CD4-positive, CD25-positive, alpha-beta regulatory T cell (primary cell): ENCODE data around the gene ADTRP. TPM values are rescaled to one million over a fixed set of nuclear protein-coding genes. Genes with fewer than 3 reads are reported as not detected.

Experiments
- ATAC-seq, 2 donors: fragments of 150-1000 bp; cut with Tn5 transposase; one replicate each; pipeline ENCODE4 v1.10.0; 2021; ENCODE audit warnings: low read depth in 2 of 2, moderate number of reproducible peaks in 2 of 2, moderate library complexity in 1 of 2
- DNase-seq, 3 donors: peaks; one replicate each; pipeline versions ENCODE4 v3.0.0 to v3.0.0-alpha.2; 2012 to 2022; ENCODE audit warnings: mixed read lengths in 1 of 3
- H3K27ac ChIP-seq: one replicate; pipeline ENCODE4 v1.7.0; 2013; ENCODE audit warnings: mild to moderate bottlenecking, low read length; ENCODE audit not compliant: insufficient read depth, poor library complexity, severe bottlenecking
- H3K27me3 ChIP-seq: one replicate; pipeline ENCODE4 v1.7.0; 2013; ENCODE audit warnings: low read length; ENCODE audit not compliant: control insufficient read depth, insufficient read depth
- H3K36me3 ChIP-seq: one replicate; pipeline ENCODE4 v1.7.0; 2013; ENCODE audit warnings: mild to moderate bottlenecking, low read length, moderate library complexity; ENCODE audit not compliant: control insufficient read depth, insufficient read depth
- H3K4me1 ChIP-seq: 2 replicates; pipeline ENCODE4 v1.7.0; 2013; ENCODE audit warnings: mild to moderate bottlenecking, low read length; ENCODE audit not compliant: insufficient read depth, control insufficient read depth, poor library complexity, severe bottlenecking
- H3K4me3 ChIP-seq: one replicate; pipeline ENCODE4 v1.7.0; 2013; ENCODE audit warnings: low read depth, mild to moderate bottlenecking, low read length, moderate library complexity
- H3K9me3 ChIP-seq, 2 experiments: 1 replicate in 1 of 2; 2 replicates in 1 of 2; pipeline ENCODE4 v1.7.0; 2013; ENCODE audit warnings: low read length in 2 of 2, mild to moderate bottlenecking in 1 of 2, moderate library complexity in 1 of 2; ENCODE audit not compliant: control insufficient read depth in 2 of 2
- H3K27ac Mint-ChIP-seq, 3 donors: one replicate each; pipeline ENCODE4 v1.8.0; 2020 to 2022; ENCODE audit warnings: mild to moderate bottlenecking in 3 of 3, mixed read lengths in 3 of 3, moderate library complexity in 2 of 3
- H3K27me3 Mint-ChIP-seq: one replicate; pipeline ENCODE4 v1.8.0; 2022; ENCODE audit warnings: mild to moderate bottlenecking, mixed read lengths
- H3K36me3 Mint-ChIP-seq: one replicate; pipeline ENCODE4 v1.8.0; 2020; ENCODE audit warnings: mixed read lengths
- H3K4me1 Mint-ChIP-seq, 4 donors: one replicate each; pipeline ENCODE4 v1.8.0; 2020 to 2022; ENCODE audit warnings: mixed read lengths in 4 of 4, mild to moderate bottlenecking in 1 of 4
- H3K4me3 Mint-ChIP-seq, 4 donors: one replicate each; pipeline ENCODE4 v1.8.0; 2020 to 2022; ENCODE audit warnings: mild to moderate bottlenecking in 4 of 4, mixed read lengths in 4 of 4, moderate library complexity in 3 of 4
- H3K9me3 Mint-ChIP-seq, 7 donors: one replicate each; pipeline ENCODE4 v1.8.0; 2020 to 2022; ENCODE audit warnings: mixed read lengths in 7 of 7, mild to moderate bottlenecking in 3 of 7, moderate library complexity in 2 of 7
- polyA plus RNA-seq, 4 donors: library from polyadenylated mRNA; unstranded; fragments of 300-500 nt; fragmentation: Illumina TruSeq; gene quantifications; one replicate each; pipeline ENCODE4 v1.2.3, GENCODE V29; 2021
- total RNA-seq: library from RNA; stranded (reverse); gene quantifications from one replicate; pipeline ENCODE4 v1.2.3, GENCODE V29; 2022

Gene ADTRP
- total RNA-seq (40.9 TPM), polyA plus RNA-seq (10 to 100 TPM; 27.3 to 41.7 (median 39.4) TPM)

GRCh38 chr6:11778648-11779328, at the start of gene ADTRP:
ADTRP (minus strand) TSS chr6:11778803; CDS start chr6:11778759, 44 bp downstream.
- no peak for DNase-seq

GRCh38 chr6:11826779-11827178, 48.2 kb upstream of the ADTRP start:
- no peaks in the 10 kb centered on the region for H3K9me3 Mint-ChIP-seq
- Histone ChIP-seq H3K4me1 (no peaks in the 10 kb centered on the region), H3K9me3 (no peaks in the 10 kb centered on the region), H3K36me3 (no peaks in the 10 kb centered on the region), H3K27me3 (no peaks in the 10 kb centered on the region), H3K27ac (no peak overlapping the region), H3K4me3 (no peak overlapping the region)
- H3K27ac Mint-ChIP-seq: no peak overlapping the region
- no peaks in the 10 kb centered on the region for H3K36me3 Mint-ChIP-seq
- peaks cover 0 to 9% (median 3%) of the 10 kb centered on the region in 4 donors for H3K4me1 Mint-ChIP-seq
- no peak overlapping the region for H3K4me3 Mint-ChIP-seq
- H3K27me3 Mint-ChIP-seq: peaks cover 7% of the 10 kb centered on the region
- DNase-seq (no peak), ATAC-seq (no peak)

More at GRCh38 chr6:11778648-11779328, at the start of gene ADTRP:
- Histone ChIP-seq H3K27me3 (no peaks in the 10 kb centered on the region), H3K4me1 (no peaks in the 10 kb centered on the region), H3K4me3 (no peak within 1 kb of the TSS), H3K9me3 (no peaks in the 10 kb centered on the region), H3K36me3 (no peaks in the 10 kb centered on the region), H3K27ac (no peak within 1 kb of the TSS)
- Mint-ChIP-seq H3K4me1 (peaks cover 0 to 8% (median 2%) of the 10 kb centered on the region in 4 donors), H3K36me3 (no peaks in the 10 kb centered on the region), H3K27me3 (no peaks in the 10 kb centered on the region), H3K4me3 (no peak within 1 kb of the TSS), H3K27ac (no peak within 1 kb of the TSS), H3K9me3 (no peaks in the 10 kb centered on the region)
- ATAC-seq: no peak

GRCh38 chr6:11824986-11825385, 46.4 kb upstream of the ADTRP start:
- Mint-ChIP-seq H3K9me3 (no peaks in the 10 kb centered on the region), H3K27me3 (peaks cover 8% of the 10 kb centered on the region), H3K4me3 (no peak overlapping the region), H3K4me1 (peaks cover 0 to 9% (median 3%) of the 10 kb centered on the region in 4 donors), H3K27ac (no peak overlapping the region), H3K36me3 (no peaks in the 10 kb centered on the region)
- Histone ChIP-seq H3K27ac (no peak overlapping the region), H3K27me3 (no peaks in the 10 kb centered on the region), H3K9me3 (no peaks in the 10 kb centered on the region), H3K4me3 (no peak overlapping the region), H3K4me1 (no peaks in the 10 kb centered on the region), H3K36me3 (no peaks in the 10 kb centered on the region)
- peak in 1 of 2 donors; percentile 52 for ATAC-seq
- peak in 1 of 3 donors; percentile 16 for DNase-seq

GRCh38 chr6:11822346-11822745, 43.7 kb upstream of the ADTRP start:
- Mint-ChIP-seq H3K27ac (peak overlapping the region in 1 of 3 donors; percentile 56), H3K36me3 (no peaks in the 10 kb centered on the region), H3K27me3 (peaks cover 8% of the 10 kb centered on the region), H3K4me3 (no peak overlapping the region), H3K4me1 (peaks cover 0 to 9% (median 3%) of the 10 kb centered on the region in 4 donors), H3K9me3 (peaks cover 0 to 3% (median 0%) of the 10 kb centered on the region in 7 donors)
- DNase-seq (peak in 1 of 3 donors; percentile 5), ATAC-seq (peak in 1 of 2 donors; percentile 37)
- Histone ChIP-seq H3K36me3 (no peaks in the 10 kb centered on the region), H3K4me3 (no peak overlapping the region), H3K9me3 (no peaks in the 10 kb centered on the region), H3K27me3 (no peaks in the 10 kb centered on the region), H3K27ac (no peak overlapping the region), H3K4me1 (no peaks in the 10 kb centered on the region)

- Histone ChIP-seq H3K36me3 (no peaks in the 10 kb centered on the region), H3K4me1 (no peaks in the 10 kb centered on the region), H3K27ac (no peak overlapping the region), H3K27me3 (no peaks in the 10 kb centered on the region), H3K4me3 (no peak overlapping the region), H3K9me3 (no peaks in the 10 kb centered on the region)
- no peak overlapping the region for H3K27ac Mint-ChIP-seq
- H3K27me3 Mint-ChIP-seq: peaks cover 8% of the 10 kb centered on the region
- peaks cover 0 to 9% (median 3%) of the 10 kb centered on the region in 4 donors for H3K4me1 Mint-ChIP-seq
- H3K36me3 Mint-ChIP-seq: no peaks in the 10 kb centered on the region
- ATAC-seq (no peak), DNase-seq (no peak)
- no peak overlapping the region for H3K4me3 Mint-ChIP-seq
- peaks cover 0 to 3% (median 0%) of the 10 kb centered on the region in 7 donors for H3K9me3 Mint-ChIP-seq
Observed at GRCh38 chr6:11821781-11822180, 43.2 kb upstream of the ADTRP start.

- DNase-seq (no peak), ATAC-seq (no peak)
- Histone ChIP-seq H3K36me3 (no peaks in the 10 kb centered on the region), H3K4me3 (no peak overlapping the region), H3K4me1 (no peaks in the 10 kb centered on the region), H3K27me3 (no peaks in the 10 kb centered on the region), H3K9me3 (no peaks in the 10 kb centered on the region), H3K27ac (no peak overlapping the region)
- Mint-ChIP-seq H3K4me1 (peaks cover 0 to 9% (median 3%) of the 10 kb centered on the region in 4 donors), H3K4me3 (no peak overlapping the region), H3K9me3 (peaks cover 0 to 3% (median 0%) of the 10 kb centered on the region in 7 donors), H3K27ac (no peak overlapping the region), H3K36me3 (no peaks in the 10 kb centered on the region), H3K27me3 (peaks cover 8% of the 10 kb centered on the region)
Observed at GRCh38 chr6:11820821-11821220, 42.2 kb upstream of the ADTRP start.

- H3K9me3 ChIP-seq: no peaks in the 10 kb centered on the region
- no peaks in the 10 kb centered on the region for H3K27me3 ChIP-seq
- H3K9me3 Mint-ChIP-seq: peaks cover 0 to 3% (median 0%) of the 10 kb centered on the region in 7 donors
- ATAC-seq (no peak), DNase-seq (no peak)
- no peak overlapping the region for H3K27ac ChIP-seq
- H3K4me3 ChIP-seq: no peak overlapping the region
- H3K4me1 Mint-ChIP-seq: peaks cover 0 to 3% (median under 1%) of the 10 kb centered on the region in 4 donors
- H3K36me3 ChIP-seq: no peaks in the 10 kb centered on the region
- H3K4me1 ChIP-seq: no peaks in the 10 kb centered on the region
- H3K4me3 Mint-ChIP-seq: no peak overlapping the region
- H3K27ac Mint-ChIP-seq: no peak overlapping the region
- peaks cover 8% of the 10 kb centered on the region for H3K27me3 Mint-ChIP-seq
- H3K36me3 Mint-ChIP-seq: no peaks in the 10 kb centered on the region
Observed at GRCh38 chr6:11819486-11819885, 40.9 kb upstream of the ADTRP start.

GRCh38 chr6:11815231-11815630, 36.6 kb upstream of the ADTRP start:
- no peak overlapping the region for H3K4me3 Mint-ChIP-seq
- Histone ChIP-seq H3K36me3 (no peaks in the 10 kb centered on the region), H3K4me3 (no peak overlapping the region), H3K4me1 (no peaks in the 10 kb centered on the region), H3K27ac (no peak overlapping the region), H3K9me3 (no peaks in the 10 kb centered on the region), H3K27me3 (no peaks in the 10 kb centered on the region)
- H3K4me1 Mint-ChIP-seq: peaks cover 0 to 3% (median 0%) of the 10 kb centered on the region in 4 donors
- ATAC-seq (no peak), DNase-seq (no peak)
- no peaks in the 10 kb centered on the region for H3K36me3 Mint-ChIP-seq
- H3K27me3 Mint-ChIP-seq: no peaks in the 10 kb centered on the region
- H3K9me3 Mint-ChIP-seq: peaks cover 0 to 3% (median 0%) of the 10 kb centered on the region in 7 donors
- H3K27ac Mint-ChIP-seq: peak overlapping the region in 1 of 3 donors; percentile 5
